NCI-H82 treated with DMSO at 0.1 percent for 48 hours (cell line): ENCODE results near the gene LCNL1.

Experiments
- DNase-seq: peaks from one replicate; lab custom pipeline; 2025; ENCODE audit not compliant: unreplicated experiment; lab: John Stamatoyannopoulos, UW

LCNL1 gene

DNA sequence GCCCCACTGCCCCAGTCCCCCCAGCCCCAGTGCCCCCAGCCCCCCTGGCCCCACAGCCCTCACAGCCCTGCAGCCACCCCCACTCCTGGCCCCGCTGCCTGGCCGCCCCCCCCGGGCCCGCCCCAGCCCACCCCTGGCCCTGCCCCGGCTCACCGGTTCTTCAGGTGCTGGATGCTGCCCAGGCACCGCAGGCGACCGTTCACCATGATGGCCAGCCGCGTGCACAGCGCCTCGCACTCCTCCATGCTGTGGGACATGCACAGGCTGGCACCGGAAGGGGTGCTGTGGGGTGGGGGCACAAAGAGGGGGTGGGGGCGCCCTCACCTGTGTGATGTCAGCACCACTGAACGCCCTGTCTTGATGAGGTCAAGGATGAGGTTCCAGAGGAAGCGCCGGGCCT is 26.4 kb downstream of the LCNL1 start:
- DNase-seq: no peak

- no peak for DNase-seq
Measured at GRCh38 chr9:137009938-137010732, 27.3 kb downstream of the LCNL1 start.

DNA sequence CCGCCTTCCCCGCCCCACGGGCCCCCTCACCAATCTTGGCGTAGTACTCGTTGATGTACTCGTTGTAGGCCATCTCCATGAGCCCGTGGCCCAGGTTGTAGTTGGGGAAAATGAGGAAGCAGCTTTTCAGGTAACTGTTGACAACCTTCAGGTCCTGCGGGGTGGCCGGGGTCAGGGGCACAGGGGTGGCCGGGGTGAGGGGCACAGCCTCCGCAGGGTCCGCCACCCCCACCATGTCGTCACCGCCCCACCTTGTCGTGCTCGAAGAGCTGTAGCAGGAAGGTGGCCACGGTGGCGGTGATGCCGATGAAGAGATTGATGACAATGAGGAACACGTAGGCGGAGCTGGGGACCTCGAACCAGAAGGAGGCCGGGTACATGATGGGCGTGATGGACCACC is 28.4 kb downstream of the LCNL1 start:
- DNase-seq: no peak

DNA sequence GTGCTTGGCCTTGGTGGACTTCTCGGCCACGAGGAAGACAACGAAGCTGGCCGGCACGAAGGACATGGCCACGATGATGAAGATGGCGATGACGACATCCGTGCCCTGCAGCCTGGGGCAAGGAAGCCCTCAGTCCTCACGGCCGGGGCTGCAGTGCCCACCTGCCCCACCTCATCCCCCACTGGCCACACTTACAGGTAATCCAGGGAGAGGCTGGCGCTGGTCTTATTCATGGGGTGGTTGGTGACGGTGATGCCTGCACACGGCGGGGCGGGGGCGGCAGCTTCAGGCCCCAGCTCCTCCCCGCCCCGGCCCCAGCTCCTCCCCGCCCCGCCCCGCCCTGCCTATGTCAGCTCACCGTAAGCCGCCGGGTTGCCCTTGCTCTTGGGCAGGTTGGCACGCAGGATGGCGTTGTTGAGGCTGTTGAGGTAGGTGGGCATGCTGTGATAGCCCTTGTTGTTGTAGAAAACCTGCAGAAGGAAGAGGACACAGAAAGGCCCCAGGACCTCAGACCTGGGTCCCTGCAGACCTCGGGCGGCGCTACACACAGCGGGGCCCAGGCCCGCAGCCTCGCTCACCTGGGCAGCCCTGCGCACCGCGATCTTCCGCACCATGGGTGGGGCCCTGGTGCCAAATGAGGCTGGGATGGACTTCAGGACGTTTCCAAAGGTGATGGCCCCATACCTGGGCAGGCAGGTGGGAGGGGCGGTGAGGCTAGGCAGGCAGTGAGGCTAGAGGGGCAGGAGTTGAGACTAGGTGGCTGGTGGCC is 29.3 kb downstream of the LCNL1 start:
- DNase-seq: no peak

- DNase-seq: no peak
Measured at GRCh38 chr9:137012694-137013570, 30.1 kb downstream of the LCNL1 start.

DNA sequence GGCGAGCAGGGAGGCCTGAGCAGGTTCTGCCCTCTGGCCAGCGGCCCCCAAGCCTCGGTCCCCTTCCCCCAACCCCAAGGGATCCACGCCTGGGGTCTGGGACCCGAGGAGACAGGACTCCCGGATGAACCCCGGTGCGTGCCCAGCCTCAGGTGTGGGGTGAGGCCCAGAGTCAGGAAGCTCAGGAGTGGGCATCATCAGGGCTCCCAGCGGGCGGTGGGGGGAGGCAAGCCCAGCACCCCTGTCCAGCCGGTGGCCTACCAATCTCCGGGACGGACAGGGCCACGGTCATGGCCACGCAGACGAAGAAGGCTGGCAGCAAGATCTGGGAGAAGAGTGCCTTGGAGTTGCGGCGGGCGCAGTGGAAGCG is 30.8 kb downstream of the LCNL1 start:
- DNase-seq: no peak

- DNase-seq: no peak
Measured at GRCh38 chr9:137014166-137014565, 31.4 kb downstream of the LCNL1 start.

- DNase-seq: no peak
Measured at GRCh38 chr9:137014776-137015539, 32.2 kb downstream of the LCNL1 start.

DNA sequence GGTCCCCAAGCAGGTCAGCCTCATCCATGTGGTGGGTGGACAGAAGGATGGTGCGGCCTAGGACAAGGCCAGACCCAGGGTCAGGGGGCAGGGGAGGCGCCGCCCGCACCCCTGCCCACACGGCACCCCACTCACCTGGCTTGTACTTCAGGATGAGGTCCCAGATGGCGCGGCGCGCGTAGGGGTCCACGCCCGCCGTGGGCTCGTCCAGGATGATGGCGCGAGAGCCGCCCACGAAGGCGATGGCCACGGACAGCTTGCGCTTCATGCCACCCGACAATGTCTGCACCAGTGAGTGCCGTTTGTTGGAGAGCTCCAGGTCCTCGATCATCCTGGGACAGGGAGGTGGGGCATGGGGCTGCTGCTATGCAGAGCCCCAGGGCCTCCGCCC is 32.7 kb downstream of the LCNL1 start:
- DNase-seq: no peak

- DNase-seq: no peak
Measured at GRCh38 chr9:137015976-137016375, 33.2 kb downstream of the LCNL1 start.

- DNase-seq: no peak
Measured at GRCh38 chr9:137016436-137016835, 33.6 kb downstream of the LCNL1 start.

DNA sequence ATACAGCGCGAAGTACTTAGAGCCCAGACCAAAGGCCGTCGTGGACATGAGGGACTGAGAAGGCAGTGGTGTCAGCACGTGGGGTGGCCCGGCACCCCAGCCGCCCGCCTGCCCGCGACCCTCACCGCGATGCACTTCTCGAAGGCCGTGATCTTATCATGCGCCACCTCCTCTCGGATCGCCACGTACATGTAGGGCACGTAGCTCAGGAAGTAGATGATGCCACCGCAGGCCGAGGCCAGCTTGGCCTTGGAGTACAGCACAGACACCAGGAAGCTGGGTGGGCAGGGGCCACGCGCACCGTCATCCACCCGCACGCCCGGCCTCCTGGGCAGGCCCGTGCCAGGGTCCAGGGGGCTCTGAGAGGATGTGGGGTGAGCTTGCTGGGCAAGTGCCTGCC is 34.3 kb downstream of the LCNL1 start:
- DNase-seq: no peak

GRCh38 chr9:137017791-137018497 is 35.2 kb downstream of the LCNL1 start:
- DNase-seq: no peak

DNA sequence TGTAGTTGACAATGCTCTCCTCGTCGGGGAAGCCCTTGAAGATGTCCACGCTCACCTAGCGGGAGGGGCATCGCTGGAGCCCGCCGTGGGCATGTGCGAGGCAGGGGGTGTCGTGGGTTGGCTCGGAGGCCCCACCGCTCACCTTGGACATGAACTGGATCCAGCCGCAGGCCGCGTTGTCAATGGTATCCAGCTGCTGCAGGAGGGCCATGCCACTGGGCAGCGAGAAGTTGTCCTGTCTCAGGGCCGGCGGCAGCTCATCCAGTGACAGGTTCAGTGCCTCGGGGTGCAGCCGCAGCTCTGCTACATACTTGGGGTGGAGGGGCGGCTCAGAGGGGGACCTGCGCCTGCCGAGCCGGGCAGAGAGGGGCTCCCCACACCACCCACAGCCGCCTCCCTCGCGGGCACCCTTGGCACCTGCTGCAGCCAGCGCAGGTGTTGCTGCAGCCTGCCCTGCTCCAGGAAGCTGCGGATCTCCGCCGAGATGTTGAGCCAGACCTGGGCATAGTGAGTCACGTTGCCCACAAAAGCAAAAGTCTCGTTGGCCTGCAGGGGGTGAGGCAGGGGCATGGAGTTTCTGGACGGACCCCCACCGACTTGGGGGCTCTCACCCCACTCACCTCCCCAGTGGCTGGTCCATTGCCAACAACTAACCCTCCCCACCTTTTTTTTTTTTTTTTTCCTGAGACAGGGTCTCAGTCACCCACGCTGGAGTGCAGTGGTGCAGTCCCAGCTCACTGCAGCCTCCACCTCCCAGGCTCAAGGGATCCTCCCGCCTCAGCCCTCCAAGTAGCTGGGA is 36.2 kb downstream of the LCNL1 start:
- no peak for DNase-seq

DNA sequence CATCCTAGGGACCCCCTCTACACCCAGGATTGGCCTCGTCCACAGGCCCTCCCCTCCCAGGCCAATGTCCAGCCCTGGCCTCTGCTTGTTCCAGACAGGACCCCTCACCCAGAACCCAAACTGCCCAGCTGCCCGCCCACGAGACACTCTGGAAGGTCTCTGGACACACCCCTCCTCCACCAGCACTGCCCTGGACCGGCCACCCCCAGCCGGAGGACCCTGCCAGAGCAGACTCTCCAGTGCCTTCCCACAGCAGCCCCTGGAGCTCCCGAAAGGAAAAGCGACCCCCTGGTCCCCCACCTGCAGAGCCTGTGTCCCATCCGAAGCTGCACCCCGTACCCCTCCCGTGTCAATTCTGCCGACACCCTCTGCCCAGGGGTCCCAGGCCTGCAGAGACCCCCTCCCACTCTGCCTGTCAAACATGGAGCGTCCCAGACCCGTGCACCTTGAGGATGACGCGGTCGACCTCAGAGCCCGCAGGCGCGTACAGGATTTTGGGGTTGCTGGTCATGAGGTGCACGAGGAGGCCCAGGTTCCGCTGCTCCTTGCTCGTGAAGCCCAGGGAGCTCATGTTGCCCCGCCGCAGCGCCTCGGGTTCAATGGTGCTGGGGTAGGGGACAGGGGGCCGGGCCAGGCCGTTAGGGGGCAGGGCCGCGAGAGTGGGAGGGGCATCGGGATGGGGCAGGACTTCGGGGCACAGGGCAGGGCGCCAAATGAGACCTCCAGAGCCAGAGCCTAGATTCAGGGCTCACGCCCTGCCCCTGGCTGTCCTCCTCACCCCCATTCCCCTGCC is 37.3 kb downstream of the LCNL1 start:
- no peak for DNase-seq

DNA sequence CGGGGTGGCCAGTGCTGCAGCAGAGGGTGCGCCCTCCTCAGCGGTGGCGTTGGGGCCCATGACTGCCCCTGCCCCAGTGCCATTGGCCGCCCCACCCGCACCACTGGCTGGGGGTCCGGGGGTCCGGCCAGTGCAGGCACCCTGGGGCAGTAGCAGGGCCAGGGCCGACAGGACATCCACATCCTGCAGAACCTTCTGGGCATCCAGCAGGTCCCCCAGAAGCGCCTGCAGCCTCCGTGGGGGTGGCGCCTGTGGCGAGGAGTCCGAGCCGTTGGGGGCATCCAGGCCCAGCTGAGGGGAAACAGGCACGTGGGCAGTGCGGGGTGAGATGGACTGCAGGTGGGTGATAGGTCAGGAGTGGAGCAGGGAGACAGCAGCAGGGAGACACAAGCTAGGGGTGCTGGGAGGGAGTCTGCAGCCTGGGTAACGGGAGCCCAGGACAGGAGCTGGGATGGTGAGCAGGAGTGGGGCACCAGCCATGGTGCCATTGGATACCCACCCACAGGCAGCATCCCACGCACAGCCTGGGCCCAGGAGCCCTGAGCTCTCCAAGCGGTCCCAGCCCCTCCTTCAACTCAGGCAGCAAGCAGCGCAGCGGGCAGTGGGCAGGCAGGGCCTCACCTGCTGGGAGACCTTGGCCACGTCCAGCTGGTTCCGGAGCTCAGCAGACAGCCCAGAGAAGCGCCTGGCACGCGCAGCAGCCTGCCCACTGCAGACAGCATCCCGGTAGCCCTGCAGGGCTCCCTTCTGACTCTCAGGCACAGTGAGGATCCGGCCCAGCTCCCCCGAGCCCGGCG is 38.2 kb downstream of the LCNL1 start:
- DNase-seq: no peak

DNA sequence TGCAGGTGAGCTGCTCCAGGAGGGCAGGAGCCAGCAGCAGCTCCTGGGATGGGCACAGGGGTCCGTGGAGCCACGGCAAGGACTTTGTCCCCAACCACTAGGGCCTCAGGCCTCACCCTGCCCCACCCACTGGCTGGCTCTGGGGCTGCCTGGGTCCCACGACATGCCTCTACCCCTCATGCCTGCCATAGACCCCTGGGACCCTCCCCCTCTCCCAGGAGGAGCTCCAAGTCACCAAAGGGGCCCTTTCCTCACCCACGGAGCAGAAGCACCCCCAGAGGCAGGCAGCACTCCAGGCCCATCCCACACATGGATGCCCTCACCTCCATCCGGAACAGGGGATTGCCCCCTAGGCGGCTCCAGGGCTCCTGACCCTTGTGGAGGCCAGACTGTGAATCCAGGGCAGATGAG is 38.8 kb downstream of the LCNL1 start:
- DNase-seq: no peak
